Caki2 (cell line): ENCODE results near the gene TULP4. TPM values are rescaled to one million over a fixed set of nuclear protein-coding genes. Genes with fewer than 3 reads are reported as not detected.
"Not testable (repeated sequence)": the region's sequence is repeated elsewhere in the genome, so short reads cannot be mapped to it uniquely, and the experiment has no call there.

ENCODE experiments used
- DNase-seq: peaks from one replicate; pipeline ENCODE4 v3.0.0-alpha.2; 2015; ENCODE audit warnings: low read depth
- in situ Hi-C: cut with HindIII; loops from 2 replicates; pipeline ENCODE4 v1.10.0; 2016; ENCODE audit warnings: low sequenced_read_pairs, low pct_unique_long_range_greater_than_20kb, mixed read lengths
- total RNA-seq: library from RNA; depleted of rRNA; stranded (reverse); fragments of >200 nt; shearing (Covaris generic); gene quantifications from 2 replicates; pipeline ENCODE4 v1.2.3, GENCODE V29; 2014; ENCODE audit warnings: low replicate concordance

The TULP4 gene
- total RNA-seq, 1 experiment from 2014 or later = 36.0 TPM

DNA sequence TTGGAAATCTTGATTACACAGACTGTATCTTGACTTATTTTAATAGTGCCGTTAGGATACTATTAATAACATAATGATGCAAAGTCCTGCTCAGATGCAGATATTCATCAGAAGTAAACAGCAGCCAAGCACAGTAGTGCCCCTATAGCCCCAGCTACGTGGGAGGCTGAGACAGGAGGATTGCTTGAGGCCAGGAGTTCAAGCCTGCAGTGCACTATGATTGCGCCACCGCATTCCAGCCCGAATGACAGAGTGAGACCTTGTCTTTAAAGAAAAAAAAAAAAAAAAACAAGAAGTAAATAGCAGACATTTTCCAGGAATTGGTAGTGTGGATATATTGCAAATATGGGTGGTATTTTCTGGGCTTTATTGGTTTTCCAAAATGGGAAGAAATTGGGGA lies 61.8 kb downstream of the TULP4 start:
- no peak for DNase-seq
- in situ Hi-C loops = no loop called here

GRCh38 chr6:158376631-158377081 lies 64.4 kb downstream of the TULP4 start:
- in situ Hi-C loops = no loop called here
- no peak for DNase-seq

DNA sequence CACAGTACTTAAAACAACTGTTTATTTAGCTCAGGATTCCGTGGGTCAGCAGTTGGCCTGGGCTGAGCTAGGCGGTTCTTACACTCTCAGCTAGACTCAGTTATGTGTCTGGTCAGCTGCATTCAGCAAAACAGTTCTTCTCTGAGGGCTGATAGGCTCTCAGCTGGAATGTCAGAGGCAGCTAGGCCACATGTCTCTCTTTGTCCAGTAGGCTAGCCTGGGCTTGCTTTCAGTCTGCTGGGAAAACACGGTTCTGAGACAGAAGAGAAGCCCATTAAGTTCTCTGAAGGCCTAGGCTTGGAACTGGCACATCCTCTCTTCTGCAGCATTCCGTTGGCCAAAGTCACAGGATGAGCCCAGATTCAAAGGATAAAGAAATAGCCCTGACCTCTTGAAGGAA lies 65.6 kb downstream of the TULP4 start:
- DNase-seq = no peak

DNA sequence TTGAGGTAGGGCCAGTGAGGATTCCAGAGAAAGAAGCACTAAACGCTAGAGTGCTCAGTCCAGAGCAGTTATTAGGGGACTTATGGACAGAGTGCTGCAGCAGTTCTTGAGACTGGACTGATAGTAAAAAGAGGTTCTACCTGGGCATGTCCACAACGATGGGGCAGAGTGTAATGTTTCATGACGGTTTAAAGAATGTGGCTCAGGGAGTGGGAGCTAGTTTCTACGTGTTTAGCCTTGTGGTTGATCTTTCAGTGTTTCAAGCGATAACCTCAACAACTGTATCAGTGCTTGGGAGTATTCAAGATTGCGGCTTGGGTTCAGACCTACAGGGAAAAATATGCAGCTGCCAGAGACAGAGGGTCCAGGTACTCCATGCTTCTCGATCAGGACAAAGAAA lies 67.1 kb downstream of the TULP4 start:
- in situ Hi-C loops = no loop called here
- no peak for DNase-seq

More for the DNA sequence above, 65.6 kb downstream of the TULP4 start:
- in situ Hi-C loops = no loop called here

DNA sequence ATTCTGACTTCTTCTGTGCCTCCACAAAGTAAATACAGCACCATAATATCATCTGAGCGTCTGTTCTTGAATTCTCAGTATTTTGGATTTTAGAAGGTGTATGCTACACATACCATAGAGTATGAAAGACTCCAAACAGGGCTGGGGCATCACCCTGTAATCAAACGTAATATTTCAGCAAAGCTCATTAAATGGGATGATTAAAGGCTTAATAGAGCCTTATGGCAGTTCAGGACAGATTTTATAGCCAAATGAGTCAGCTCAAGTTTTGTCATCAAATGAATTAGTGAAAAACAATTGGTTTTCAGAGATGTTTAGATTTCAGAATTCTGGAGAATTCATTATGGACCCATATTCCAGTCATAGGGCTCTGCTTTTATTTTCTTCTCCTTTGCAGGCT lies 68.9 kb downstream of the TULP4 start:
- no peak for DNase-seq
- in situ Hi-C loops = no loop called here

GRCh38 chr6:158382491-158382890 lies 70.2 kb downstream of the TULP4 start:
- no peak for DNase-seq
- in situ Hi-C loops = no loop called here

DNA sequence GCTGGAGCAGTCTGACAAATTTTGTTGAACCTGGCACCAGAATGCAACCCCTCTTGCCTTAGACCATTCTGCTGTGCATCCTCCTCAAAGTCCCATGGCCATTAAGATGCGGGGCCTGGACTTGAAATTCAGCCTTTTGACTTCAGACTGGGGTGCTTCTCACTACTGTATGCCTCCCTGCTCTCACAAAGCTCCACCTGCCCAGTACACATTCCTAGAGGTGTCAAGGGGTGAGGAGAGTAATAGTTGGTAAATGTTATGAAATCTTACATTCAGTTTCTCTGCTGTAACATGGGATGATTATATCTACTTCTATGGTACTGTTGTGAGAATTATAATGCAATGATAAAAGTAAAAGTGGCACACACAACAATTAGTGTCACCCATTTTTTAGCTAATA lies 70.8 kb downstream of the TULP4 start:
- in situ Hi-C loops = no loop called here

DNA sequence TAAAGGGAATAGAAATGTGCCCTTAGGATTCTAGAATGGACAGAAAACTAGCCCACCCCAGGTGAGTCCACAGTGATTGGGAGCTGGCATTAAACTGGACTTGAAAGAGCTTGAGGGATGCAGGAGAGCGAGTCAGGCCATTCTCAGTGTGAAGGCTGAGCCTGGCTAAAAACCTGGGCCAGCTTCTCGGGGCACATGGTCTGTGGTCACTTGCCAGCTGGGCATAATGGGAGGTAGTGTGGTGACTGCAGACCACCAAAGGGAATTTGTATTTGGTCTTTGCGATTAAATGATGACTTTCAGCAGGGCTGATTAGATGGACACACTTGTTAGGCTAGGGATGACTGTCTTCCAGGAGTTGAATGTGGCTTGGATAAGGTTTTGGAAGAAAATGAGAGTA lies 71.3 kb downstream of the TULP4 start:
- DNase-seq = no peak
- in situ Hi-C loops = no loop called here

More for the DNA sequence above, 70.8 kb downstream of the TULP4 start:
- no peak for DNase-seq

DNA sequence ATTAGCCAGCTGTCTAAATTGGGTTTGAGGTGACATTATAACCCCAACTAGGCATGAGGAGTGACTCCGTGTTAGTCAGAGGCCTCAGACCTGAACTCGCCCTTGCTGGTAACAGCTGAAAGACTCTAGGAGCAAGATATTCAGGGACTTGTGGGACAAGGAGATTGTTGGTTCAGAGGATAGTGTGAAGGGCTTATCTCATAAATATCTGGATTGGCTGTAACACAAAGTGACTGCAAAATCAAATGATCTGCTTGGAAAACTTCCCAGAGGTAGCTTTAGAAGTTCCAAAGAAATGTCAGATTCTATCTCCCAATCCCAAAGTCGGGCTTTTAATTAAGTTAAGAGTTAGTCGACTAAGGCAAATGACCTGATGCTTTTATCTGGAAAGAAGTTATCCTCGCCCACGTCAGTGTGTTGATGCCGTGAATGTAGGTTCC lies 72.4 kb downstream of the TULP4 start:
- in situ Hi-C loops = no loop called here

GRCh38 chr6:158387036-158387435 lies 74.8 kb downstream of the TULP4 start:
- in situ Hi-C loops = no loop called here
- no peak for DNase-seq

More for the DNA sequence above, 72.4 kb downstream of the TULP4 start:
- no peak for DNase-seq

DNA sequence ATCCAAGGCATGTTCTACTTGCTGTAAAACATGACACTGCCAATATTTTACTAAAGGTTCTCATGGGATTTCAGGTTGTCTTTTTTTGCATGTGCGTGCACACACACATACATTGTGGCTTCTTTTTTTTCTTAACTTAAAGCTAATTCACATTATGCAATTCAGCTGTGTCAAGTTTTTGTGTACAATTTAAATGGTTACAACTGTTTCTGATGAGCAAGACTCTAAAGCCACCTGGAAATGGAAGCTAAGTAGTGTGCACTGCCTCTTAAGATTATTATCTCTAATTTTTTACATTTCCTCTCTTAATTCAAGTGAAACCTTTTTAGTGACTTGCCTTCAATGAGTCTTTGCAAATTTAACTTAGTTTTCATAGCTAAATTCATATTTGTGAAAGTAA lies 75.3 kb downstream of the TULP4 start:
- in situ Hi-C loops = no loop called here

DNA sequence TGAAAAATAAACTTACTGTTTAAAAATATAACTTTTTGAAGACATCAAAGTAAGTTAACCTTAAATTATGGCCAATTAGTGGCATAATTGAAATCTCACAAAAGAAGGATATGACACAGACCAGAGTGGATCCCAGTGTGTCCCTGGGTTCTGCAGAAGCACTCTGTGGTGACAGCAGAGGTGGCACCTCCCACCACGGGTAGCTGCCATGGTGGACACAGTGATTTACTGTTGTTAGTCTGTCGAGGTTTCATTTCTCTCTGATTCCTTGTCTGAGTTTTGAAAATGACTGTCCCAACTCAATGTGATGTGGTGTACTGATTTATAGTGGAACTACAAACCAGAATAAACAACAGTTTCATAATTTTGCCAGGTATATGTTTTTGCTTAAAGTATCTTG lies 76.5 kb downstream of the TULP4 start:
- in situ Hi-C loops = no loop called here
- DNase-seq = no peak

More for the DNA sequence above, 75.3 kb downstream of the TULP4 start:
- DNase-seq = no peak

- no peak for DNase-seq
- in situ Hi-C loops = no loop called here
Measured at GRCh38 chr6:158389193-158389919, 77.1 kb downstream of the TULP4 start.

DNA sequence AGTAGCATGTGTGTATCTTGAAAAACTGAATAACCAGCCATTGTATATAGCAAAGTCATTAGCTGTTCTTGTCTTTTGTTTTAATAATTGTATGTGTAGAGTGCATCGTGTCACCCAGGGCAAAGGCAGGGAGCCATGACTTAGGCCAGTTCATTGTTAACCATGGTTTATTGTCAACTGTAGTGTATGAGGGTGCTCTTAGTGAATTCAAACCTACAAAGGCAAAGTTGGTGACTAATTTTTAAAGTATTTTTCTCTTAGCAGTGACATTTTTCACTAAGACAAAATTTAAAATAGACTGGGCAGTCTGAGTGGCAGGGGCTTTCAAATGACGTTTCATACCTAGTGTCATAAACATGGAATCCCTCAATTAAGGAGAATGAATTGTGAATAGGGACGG lies 79.0 kb downstream of the TULP4 start:
- in situ Hi-C loops = no loop called here
- no peak for DNase-seq

DNA sequence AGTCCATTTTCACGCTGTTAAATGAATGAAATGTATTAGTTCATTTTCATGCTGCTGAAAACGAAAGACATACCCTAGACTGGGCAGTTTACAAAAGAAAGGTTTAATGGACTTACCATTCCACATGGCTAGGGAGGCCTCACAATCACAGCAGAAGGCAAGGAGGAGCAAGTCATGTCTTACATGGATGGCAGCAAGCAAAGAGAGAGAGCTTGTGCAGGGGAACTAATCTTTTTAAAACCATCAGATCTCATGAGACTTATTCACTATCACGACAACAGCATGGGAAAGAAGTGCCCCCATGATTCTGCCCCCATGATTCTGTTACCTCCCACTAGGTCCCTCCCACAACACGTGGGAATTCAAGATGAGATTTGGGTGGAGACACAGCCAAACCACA lies 79.7 kb downstream of the TULP4 start:
- DNase-seq, in situ Hi-C loops: not testable (repeated sequence)

- in situ Hi-C loops = no loop called here
- DNase-seq = no peak
Measured at GRCh38 chr6:158396136-158396535, 83.9 kb downstream of the TULP4 start.

GRCh38 chr6:158397578-158397977 lies 85.3 kb downstream of the TULP4 start:
- in situ Hi-C loops = no loop called here
- DNase-seq = no peak

DNA sequence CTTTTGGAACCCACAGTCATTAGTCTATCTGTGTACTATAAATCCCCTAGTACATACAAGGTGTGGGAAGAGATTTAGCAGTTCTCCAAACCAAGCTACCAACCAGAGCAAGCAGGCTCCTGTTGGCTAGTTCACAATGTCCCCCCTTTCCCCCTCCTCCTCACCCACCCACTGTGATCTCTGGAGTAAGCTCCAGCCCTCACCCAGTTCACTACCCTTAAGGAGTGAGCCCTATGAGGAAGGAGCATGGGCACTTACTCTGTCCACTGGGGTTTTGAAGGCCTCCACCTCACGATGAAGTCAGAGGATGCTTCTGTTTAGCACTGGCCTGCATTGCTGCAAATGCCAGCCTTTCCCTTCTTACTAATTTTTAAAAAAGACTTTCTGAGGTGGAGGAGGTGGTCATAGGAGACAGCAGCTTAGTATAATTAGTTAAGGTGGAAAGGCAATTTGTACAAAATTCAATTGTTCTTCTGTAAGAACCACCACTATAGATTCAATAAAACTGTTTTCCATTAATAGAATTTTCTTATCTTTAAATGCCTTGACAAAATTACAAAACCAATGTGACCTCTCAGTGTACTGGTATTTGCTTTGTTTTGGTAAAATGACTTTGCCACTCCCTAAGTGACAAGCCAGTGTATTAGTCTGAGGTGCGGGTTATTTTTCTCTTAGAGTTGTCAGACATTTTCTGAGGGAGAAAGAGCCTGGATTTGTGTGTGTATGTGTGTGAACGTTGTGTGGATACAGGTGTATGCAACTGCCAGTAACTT lies 86.2 kb downstream of the TULP4 start:
- in situ Hi-C loops = no loop called here
- DNase-seq = no peak

- in situ Hi-C loops = no loop called here
- no peak for DNase-seq
Measured at GRCh38 chr6:158399040-158399700, 86.9 kb downstream of the TULP4 start.
